Esophagus (tissue), 2 donors: ENCODE data around the gene H19. TPM values are rescaled to one million over a fixed set of nuclear protein-coding genes. Genes with fewer than 3 reads are reported as not detected.

Source experiments
- H3K27ac ChIP-seq, 2 donors: one replicate each; pipeline ENCODE4 v1.5.1; 2013; ENCODE audit warnings: low read depth in 2 of 2, mild to moderate bottlenecking in 2 of 2, inconsistent platforms in 1 of 2, low read length in 1 of 2, moderate library complexity in 1 of 2
- H3K27me3 ChIP-seq, 2 donors: one replicate each; pipeline ENCODE4 v1.6.1; 2013; ENCODE audit warnings: low read length in 2 of 2, control low read depth in 1 of 2, mild to moderate bottlenecking in 1 of 2; ENCODE audit not compliant: insufficient read depth in 2 of 2, control insufficient read depth in 1 of 2
- H3K36me3 ChIP-seq, 2 donors: one replicate each; pipeline ENCODE4 v1.6.1; 2013; ENCODE audit warnings: low read length in 1 of 2; ENCODE audit not compliant: control insufficient read depth in 2 of 2, insufficient read depth in 2 of 2
- H3K4me1 ChIP-seq, 2 donors: one replicate each; pipeline ENCODE4 v1.6.1; 2013; ENCODE audit warnings: low read length in 1 of 2; ENCODE audit not compliant: control insufficient read depth in 2 of 2, insufficient read depth in 2 of 2
- H3K4me3 ChIP-seq, 2 donors: one replicate each; pipeline ENCODE4 v1.5.1; 2013; ENCODE audit warnings: low read length in 2 of 2, mild to moderate bottlenecking in 2 of 2, low read depth in 1 of 2, moderate library complexity in 1 of 2
- H3K9me3 ChIP-seq, 2 donors: one replicate each; pipeline ENCODE4 v1.6.1; 2013; ENCODE audit warnings: mild to moderate bottlenecking in 2 of 2, low read depth in 1 of 2, low read length in 1 of 2, moderate library complexity in 1 of 2; ENCODE audit not compliant: control insufficient read depth in 2 of 2, insufficient read depth in 1 of 2
- WGBS, 2 donors: extraction: QIAGEN DNeasy Blood & Tissue Kit; methylation state at CpG; one replicate each; pipeline ENCODE4 v1.1.7; 2013; 5-methylcytosine and 5-hydroxymethylcytosine counted together
- polyA plus RNA-seq, 2 donors: library from polyadenylated mRNA; stranded (reverse); fragments of 200-250 nt; gene quantifications; one replicate each; pipeline ENCODE4 v1.2.3, GENCODE V29; 2013
- donor health status: healthy with polysubstance abuse.
- donor health status: Bipolar disorder and iron deficiency.

Gene H19
- polyA plus RNA-seq, 2 donors = 47.6 to 177 TPM

GRCh38 chr11:1969776-1970175 is 27.9 kb downstream of the H19 start:
- Histone ChIP-seq H3K27me3 (no peaks in the 10 kb centered on the region), H3K4me1 (no peaks in the 10 kb centered on the region), H3K27ac (no peak overlapping the region), H3K9me3 (no peaks in the 10 kb centered on the region), H3K4me3 (no peak overlapping the region), H3K36me3 (no peaks in the 10 kb centered on the region)
- WGBS, 2 donors = no CpG with 5 or more reads among the region's 23 CpGs

GRCh38 chr11:1969035-1969434 is 28.6 kb downstream of the H19 start:
- Histone ChIP-seq H3K9me3 (no peaks in the 10 kb centered on the region), H3K36me3 (no peaks in the 10 kb centered on the region), H3K4me3 (no peak overlapping the region), H3K4me1 (no peaks in the 10 kb centered on the region), H3K27ac (no peak overlapping the region), H3K27me3 (no peaks in the 10 kb centered on the region)
- no CpG with 5 or more reads among the region's 21 CpGs for WGBS, 2 donors

DNA sequence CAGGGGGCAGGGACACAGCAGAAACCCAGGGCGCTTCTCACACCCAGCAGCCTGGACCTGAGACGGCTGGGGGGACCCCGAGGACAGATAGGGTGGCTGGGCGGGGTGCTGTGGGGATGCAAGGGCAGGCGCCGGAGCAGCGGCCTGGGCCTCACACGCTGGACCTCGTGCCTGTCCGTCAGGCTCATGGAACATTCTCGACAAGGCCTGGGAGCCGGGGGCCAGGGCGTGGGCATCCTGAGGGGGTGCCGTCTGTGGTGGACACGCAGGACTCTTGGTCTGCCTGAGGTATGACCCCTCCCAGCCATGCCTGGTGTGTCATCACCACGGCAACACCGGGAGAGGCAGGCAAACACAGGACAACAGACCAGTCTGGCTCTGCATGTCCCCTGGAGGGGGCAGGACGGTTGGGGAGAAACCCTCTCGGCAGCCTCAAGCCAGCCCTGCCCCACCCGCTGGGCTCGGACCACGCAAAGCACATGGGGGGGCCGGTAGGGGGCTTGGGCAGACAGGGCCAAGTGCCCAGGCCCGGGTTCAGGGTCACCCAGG is 29.1 kb downstream of the H19 start:
- no peaks in the 10 kb centered on the region for H3K36me3 ChIP-seq
- no peak overlapping the region for H3K27ac ChIP-seq
- no peaks in the 10 kb centered on the region for H3K4me1 ChIP-seq
- 42% methylated on average over 8 of the region's 24 CpGs; no CpG with 5 or more reads in 1 of the 2 donors for WGBS, 2 donors
- H3K9me3 ChIP-seq = no peaks in the 10 kb centered on the region
- no peak overlapping the region for H3K4me3 ChIP-seq
- no peaks in the 10 kb centered on the region for H3K27me3 ChIP-seq

DNA sequence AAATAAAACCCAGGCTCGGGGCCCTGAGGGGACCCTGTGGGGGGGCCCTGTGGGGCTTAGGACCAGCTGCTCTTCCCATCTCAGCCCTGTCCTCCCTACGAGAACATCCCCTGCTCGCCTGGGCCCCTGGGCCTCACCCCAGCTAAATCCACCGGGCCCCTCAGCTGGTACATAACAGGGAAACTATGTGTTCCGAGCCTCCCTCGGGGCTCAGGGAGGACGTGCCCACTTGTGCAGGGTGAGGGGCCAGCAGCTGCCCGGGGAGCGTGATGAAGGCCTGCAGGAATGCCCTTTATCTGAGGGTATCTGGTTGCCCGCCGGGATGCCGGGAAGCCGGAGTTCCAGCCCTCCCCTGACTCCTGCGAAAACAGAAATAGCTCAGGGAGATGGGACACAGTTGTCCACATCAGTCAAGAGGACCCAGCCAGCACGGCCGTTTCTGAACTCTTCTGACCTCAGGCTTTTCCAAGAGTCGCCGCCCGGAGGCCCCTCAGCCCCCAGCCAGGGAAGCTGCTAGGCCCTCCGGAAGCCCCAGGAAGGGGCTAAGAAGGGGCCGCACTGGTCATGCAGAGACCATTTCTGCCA is 29.9 kb downstream of the H19 start:
- WGBS, 2 donors = 88% methylated on average over 7 of the region's 21 CpGs; no CpG with 5 or more reads in 1 of the 2 donors
- H3K27ac ChIP-seq = no peak overlapping the region

DNA sequence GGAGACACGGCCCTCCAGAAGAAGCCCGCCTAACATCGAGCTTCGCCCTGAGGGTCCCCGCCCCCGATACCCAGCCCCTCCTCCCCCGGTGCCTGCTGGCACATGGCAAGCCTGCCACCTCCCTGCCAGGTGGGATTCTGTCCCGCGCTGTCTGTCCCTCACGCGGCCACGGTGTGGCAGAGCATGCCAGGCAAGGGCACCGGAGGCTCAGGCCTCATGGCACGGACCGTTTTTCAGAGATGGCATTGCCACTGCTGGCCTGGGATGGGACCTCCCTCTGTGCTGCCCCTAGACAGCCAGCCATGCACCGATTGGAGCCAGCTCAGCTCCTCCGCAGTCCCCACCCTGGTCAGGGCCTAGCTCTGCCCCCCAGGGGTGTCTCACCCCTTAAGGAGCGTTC is 31.1 kb downstream of the H19 start:
- Histone ChIP-seq H3K27me3 (no peaks in the 10 kb centered on the region), H3K4me1 (no peaks in the 10 kb centered on the region)
- WGBS, 2 donors = 73 to 90% methylated on average over 5 to 8 of the region's 18 CpGs

More for the DNA sequence above, 29.9 kb downstream of the H19 start:
- H3K36me3 ChIP-seq = no peaks in the 10 kb centered on the region
- H3K4me1 ChIP-seq = no peaks in the 10 kb centered on the region
- no peak overlapping the region for H3K4me3 ChIP-seq
- H3K9me3 ChIP-seq = no peaks in the 10 kb centered on the region
- no peaks in the 10 kb centered on the region for H3K27me3 ChIP-seq

DNA sequence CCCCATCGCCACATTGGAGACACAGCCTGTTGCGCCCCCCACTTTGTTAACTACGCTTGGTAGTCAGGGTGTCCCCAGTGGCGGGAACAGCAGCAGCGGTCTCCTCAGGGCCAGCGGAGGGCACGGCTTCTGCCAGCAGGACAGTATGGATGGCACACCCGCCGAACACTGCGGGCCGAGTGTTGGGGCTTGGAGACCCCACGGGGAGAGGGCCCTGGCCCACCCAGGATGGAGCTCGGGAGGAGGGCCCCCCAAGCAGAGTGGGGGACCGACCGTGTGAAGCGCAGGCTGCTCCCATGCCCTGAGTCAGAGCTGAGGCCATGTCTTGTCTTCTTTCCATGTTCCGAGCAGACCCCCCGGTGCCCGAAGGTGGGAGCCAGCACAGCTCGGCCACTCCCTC is 32.7 kb downstream of the H19 start:
- WGBS, 2 donors = 93% methylated on average over 6 of the region's 20 CpGs; no CpG with 5 or more reads in 1 of the 2 donors
- Histone ChIP-seq H3K27ac (no peak overlapping the region), H3K4me1 (no peaks in the 10 kb centered on the region), H3K4me3 (no peak overlapping the region), H3K36me3 (no peaks in the 10 kb centered on the region), H3K9me3 (no peaks in the 10 kb centered on the region), H3K27me3 (no peaks in the 10 kb centered on the region)

More for the DNA sequence above, 31.1 kb downstream of the H19 start:
- H3K36me3 ChIP-seq = no peaks in the 10 kb centered on the region
- H3K27ac ChIP-seq = no peak overlapping the region
- no peak overlapping the region for H3K4me3 ChIP-seq
- no peaks in the 10 kb centered on the region for H3K9me3 ChIP-seq

GRCh38 chr11:1964348-1964747 is 33.3 kb downstream of the H19 start:
- H3K27me3 ChIP-seq = no peaks in the 10 kb centered on the region
- no CpG with 5 or more reads among the region's 17 CpGs for whole genome bisulfite sequencing, 2 donors

GRCh38 chr11:1963864-1964263 is 33.8 kb downstream of the H19 start:
- no peaks in the 10 kb centered on the region for H3K4me1 ChIP-seq
- H3K27ac ChIP-seq = no peak overlapping the region
- H3K4me3 ChIP-seq = no peak overlapping the region
- H3K27me3 ChIP-seq = no peaks in the 10 kb centered on the region
- H3K36me3 ChIP-seq = no peaks in the 10 kb centered on the region
- H3K9me3 ChIP-seq = no peaks in the 10 kb centered on the region
- WGBS, 2 donors = 90% methylated on average over 7 of the region's 20 CpGs; no CpG with 5 or more reads in 1 of the 2 donors

More at GRCh38 chr11:1964348-1964747, 33.3 kb downstream of the H19 start:
- Histone ChIP-seq H3K9me3 (no peaks in the 10 kb centered on the region), H3K4me3 (no peak overlapping the region), H3K4me1 (no peaks in the 10 kb centered on the region), H3K36me3 (no peaks in the 10 kb centered on the region), H3K27ac (no peak overlapping the region)

DNA sequence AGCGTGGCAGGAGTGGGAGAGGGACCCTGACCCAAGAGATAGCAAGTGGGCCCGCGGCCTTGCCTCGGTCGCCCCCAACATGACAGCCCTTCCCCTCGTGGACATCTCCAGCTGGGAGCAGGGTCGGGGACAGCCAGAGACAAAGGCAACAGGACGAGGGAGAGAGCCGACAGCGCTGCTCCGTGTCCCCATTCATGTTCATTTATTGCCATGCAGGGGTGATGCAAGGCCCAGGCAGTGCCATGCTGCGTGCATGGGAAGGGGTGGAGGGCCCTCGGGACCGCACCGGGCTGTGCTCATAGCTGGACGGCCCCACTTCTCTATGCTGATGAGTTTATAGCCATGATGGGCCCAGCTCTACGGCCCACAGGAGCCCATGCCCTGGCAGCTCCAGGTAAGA is 37.9 kb downstream of the H19 start:
- H3K27me3 ChIP-seq = no peaks in the 10 kb centered on the region
- no peaks in the 10 kb centered on the region for H3K9me3 ChIP-seq
- no peaks in the 10 kb centered on the region for H3K4me1 ChIP-seq
- WGBS, 2 donors = 81% methylated on average over 5 of the region's 17 CpGs; no CpG with 5 or more reads in 1 of the 2 donors
- no peak overlapping the region for H3K4me3 ChIP-seq
- no peak overlapping the region for H3K27ac ChIP-seq
- H3K36me3 ChIP-seq = no peaks in the 10 kb centered on the region

DNA sequence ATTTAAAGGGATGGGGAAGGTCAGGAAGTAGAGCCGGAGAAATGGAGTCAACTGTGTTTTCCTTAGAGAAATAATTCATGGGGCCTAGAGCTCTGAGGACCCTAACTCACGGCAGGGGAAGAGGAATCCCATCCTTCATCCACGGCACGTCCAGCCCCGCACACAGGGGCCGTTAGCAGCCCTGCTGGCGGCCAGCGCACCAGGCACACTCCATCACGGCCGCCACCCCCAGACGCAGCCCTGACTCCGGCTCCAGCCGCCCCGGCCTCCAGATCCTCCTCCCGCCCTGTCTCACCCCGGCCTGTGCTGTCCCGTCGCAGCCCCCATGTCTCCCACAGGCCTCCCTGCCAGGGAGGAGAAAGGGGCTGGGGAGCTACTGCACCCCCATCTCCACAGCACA is 39.3 kb downstream of the H19 start:
- H3K4me3 ChIP-seq = no peak overlapping the region
- WGBS, 2 donors = no CpG with 5 or more reads among the region's 18 CpGs
- no peaks in the 10 kb centered on the region for H3K27me3 ChIP-seq
- no peaks in the 10 kb centered on the region for H3K36me3 ChIP-seq
- H3K4me1 ChIP-seq = no peaks in the 10 kb centered on the region
- H3K9me3 ChIP-seq = no peaks in the 10 kb centered on the region
- H3K27ac ChIP-seq = no peak overlapping the region
